DND-41 (cell line): Measurements from ENCODE around the gene MBOAT7.
A peak's percentile ranks its signal among the peaks of the same experiment; 100 is the strongest.
"Not testable (repeated sequence)": the region's sequence is repeated elsewhere in the genome, so short reads cannot be mapped to it uniquely, and the experiment has no call there.

Experiments used
- ATAC-seq: fragments of 200-7000 bp; cut with Tn5 transposase; 3 replicates; pipeline ENCODE4 v1.9.1; 2021; ENCODE audit warnings: low read depth; ENCODE audit not compliant: insufficient read depth
- DNase-seq: peaks from one replicate; pipeline ENCODE4 v3.0.0-alpha.2; 2020
- H2AFZ ChIP-seq: 2 replicates; pipeline ENCODE4 v1.6.0; 2012; ENCODE audit warnings: low read depth, low read length
- H3K27ac ChIP-seq: 2 replicates; pipeline ENCODE4 v1.5.1; 2012; ENCODE audit warnings: low read length, inconsistent platforms
- H3K27me3 ChIP-seq: fragments of 200-600 bp; sonication (generic); 2 replicates; pipeline ENCODE4 v1.6.0; 2012; ENCODE audit warnings: low read length, mild to moderate bottlenecking, inconsistent platforms; ENCODE audit not compliant: insufficient read depth, poor library complexity
- H3K36me3 ChIP-seq: 2 replicates; pipeline ENCODE4 v1.5.1; 2012; ENCODE audit warnings: low read length, inconsistent platforms; ENCODE audit not compliant: insufficient read depth
- H3K4me1 ChIP-seq: 2 replicates; pipeline ENCODE4 v1.5.1; 2012; ENCODE audit warnings: mild to moderate bottlenecking, low read length; ENCODE audit not compliant: insufficient read depth
- H3K4me2 ChIP-seq: 2 replicates; pipeline ENCODE4 v1.6.0; 2012; ENCODE audit warnings: mild to moderate bottlenecking, moderate library complexity, low read length, inconsistent platforms; ENCODE audit not compliant: insufficient read depth
- H3K4me3 ChIP-seq, 2 experiments: fragments of 200-600 bp in 1 of 2; shearing (Covaris generic) in 1 of 2; 2 replicates each; pipeline ENCODE4 v1.5.1; 2012 to 2016; ENCODE audit warnings: inconsistent platforms in 2 of 2, low read length in 2 of 2, mild to moderate bottlenecking in 2 of 2, low read depth in 1 of 2, moderate library complexity in 1 of 2
- H3K79me2 ChIP-seq: 2 replicates; pipeline ENCODE4 v1.6.0; 2012; ENCODE audit warnings: low read length, inconsistent platforms; ENCODE audit not compliant: insufficient read depth
- H3K9ac ChIP-seq: 2 replicates; pipeline ENCODE4 v1.6.0; 2012; ENCODE audit warnings: low read depth, mild to moderate bottlenecking, inconsistent platforms, low read length, moderate library complexity
- H3K9me3 ChIP-seq: 2 replicates; pipeline ENCODE4 v1.5.1; 2012; ENCODE audit warnings: low read length, moderate library complexity, mild to moderate bottlenecking, inconsistent platforms; ENCODE audit not compliant: insufficient read depth, severe bottlenecking
- H4K20me1 ChIP-seq: 2 replicates; pipeline ENCODE4 v1.6.0; 2012; ENCODE audit warnings: low read length; ENCODE audit not compliant: insufficient read depth
- CTCF ChIP-seq: IDR thresholded peaks from 2 replicates; pipeline ENCODE4 v1.5.1; 2012; ENCODE audit warnings: borderline replicate concordance, low read length, moderate library complexity, mild to moderate bottlenecking; ENCODE audit not compliant: poor library complexity, severe bottlenecking; ENCODE audit errors: extremely low read depth
- EZH2 ChIP-seq: IDR thresholded peaks from 3 replicates; pipeline ENCODE4 v1.6.1; 2012; ENCODE audit warnings: borderline replicate concordance, low read depth, mild to moderate bottlenecking, moderate library complexity, low read length, inconsistent platforms; ENCODE audit not compliant: severe bottlenecking

Gene MBOAT7

GRCh38 chr19:54230031-54230430 lies 40.7 kb upstream of the MBOAT7 start:
- Histone ChIP-seq H3K9ac (no peak overlapping the region), H2AFZ (no peak overlapping the region), H3K36me3 (no peaks in the 10 kb centered on the region), H3K4me3 (no peak overlapping the region), H3K4me2 (no peak overlapping the region), H4K20me1 (no peaks in the 10 kb centered on the region), H3K79me2 (no peaks in the 10 kb centered on the region), H3K9me3 (no peaks in the 10 kb centered on the region), H3K27ac (no peak overlapping the region), H3K27me3 (no peaks in the 10 kb centered on the region), H3K4me1 (no peaks in the 10 kb centered on the region)
- TF ChIP-seq EZH2, result no peak
- no peak for TF ChIP-seq CTCF
- no peak for ATAC-seq
- DNase-seq, result no peak

- Histone ChIP-seq H3K27me3 (no peaks in the 10 kb centered on the region), H3K9ac (no peak overlapping the region), H4K20me1 (no peaks in the 10 kb centered on the region), H3K4me2 (no peak overlapping the region), H3K36me3 (no peaks in the 10 kb centered on the region), H3K4me3 (no peak overlapping the region), H3K79me2 (no peaks in the 10 kb centered on the region), H3K4me1 (no peaks in the 10 kb centered on the region), H3K27ac (no peak overlapping the region), H3K9me3 (no peaks in the 10 kb centered on the region), H2AFZ (no peak overlapping the region)
- DNase-seq, result no peak
- no peak for ATAC-seq
- no peak for TF ChIP-seq EZH2
- TF ChIP-seq CTCF, result no peak
These were observed 39.8 kb upstream of the MBOAT7 start for GRCh38 chr19:54229146-54229545.

- not testable (repeated sequence) for H3K36me3 ChIP-seq, H3K4me2 ChIP-seq, DNase-seq, H3K9me3 ChIP-seq, H3K4me3 ChIP-seq, H3K79me2 ChIP-seq, H3K4me1 ChIP-seq, H2AFZ ChIP-seq, H3K27me3 ChIP-seq, H3K9ac ChIP-seq, H4K20me1 ChIP-seq, ATAC-seq, H3K27ac ChIP-seq
These were observed 35.2 kb upstream of the MBOAT7 start for GRCh38 chr19:54224619-54225018.

GRCh38 chr19:54223937-54224281 lies 34.5 kb upstream of the MBOAT7 start:
- H3K27me3 ChIP-seq, H3K9ac ChIP-seq, H3K4me3 ChIP-seq, H2AFZ ChIP-seq, H3K79me2 ChIP-seq, H3K36me3 ChIP-seq, ATAC-seq, H3K9me3 ChIP-seq, H4K20me1 ChIP-seq, DNase-seq, H3K4me2 ChIP-seq, H3K4me1 ChIP-seq, H3K27ac ChIP-seq: not testable (repeated sequence)

- not testable (repeated sequence) for H3K4me2 ChIP-seq, H3K36me3 ChIP-seq, H3K4me1 ChIP-seq, H3K9me3 ChIP-seq, H4K20me1 ChIP-seq, H3K27ac ChIP-seq, H2AFZ ChIP-seq, H3K79me2 ChIP-seq, DNase-seq, H3K27me3 ChIP-seq, H3K9ac ChIP-seq, H3K4me3 ChIP-seq
- peak; percentile 14; the same call in 1 of the 3 replicates for ATAC-seq
These were observed 34.0 kb upstream of the MBOAT7 start for GRCh38 chr19:54223277-54223936.

GRCh38 chr19:54222474-54223276 lies 33.3 kb upstream of the MBOAT7 start, which contains the start of gene LILRB3:
LILRB3 (minus strand) TSS chr19:54223007; CDS start chr19:54222976, 31 bp downstream.
- not testable (repeated sequence) for H3K9ac ChIP-seq, H3K4me3 ChIP-seq, H3K36me3 ChIP-seq, H3K27me3 ChIP-seq, H2AFZ ChIP-seq, H3K27ac ChIP-seq, H3K9me3 ChIP-seq, H3K4me1 ChIP-seq, H3K79me2 ChIP-seq, H4K20me1 ChIP-seq, H3K4me2 ChIP-seq, DNase-seq
- ATAC-seq, result 0 out of 3 replicates have a peak, but pooled peaks have one; percentile 24
